HG03571 (cell line): ENCODE results near the gene NUMA1.

Experiments used
- ATAC-seq: cut with Tn5 transposase; IDR thresholded peaks from one replicate; pipeline ENCODE4 v1.9.1; 2021; ENCODE audit not compliant: unreplicated experiment

Gene NUMA1

GRCh38 chr11:72069200-72069599 lies 11.1 kb downstream of the NUMA1 start:
- no peak for ATAC-seq

- ATAC-seq = no peak
These were observed 12.7 kb downstream of the NUMA1 start for GRCh38 chr11:72067676-72068075.

- no peak for ATAC-seq
These were observed 13.1 kb downstream of the NUMA1 start for GRCh38 chr11:72067266-72067665.

GRCh38 chr11:72066855-72067254 lies 13.5 kb downstream of the NUMA1 start:
- no peak for ATAC-seq

- ATAC-seq = no peak
These were observed 18.5 kb downstream of the NUMA1 start for GRCh38 chr11:72061739-72062396.

- ATAC-seq = no peak
These were observed 21.8 kb downstream of the NUMA1 start for GRCh38 chr11:72058416-72059034.

- no peak for ATAC-seq
These were observed 31.4 kb downstream of the NUMA1 start for GRCh38 chr11:72048766-72049460.

GRCh38 chr11:72045849-72046248 lies 34.5 kb downstream of the NUMA1 start:
- ATAC-seq = no peak

- no peak for ATAC-seq
These were observed 38.1 kb downstream of the NUMA1 start for GRCh38 chr11:72042064-72042745.

- no peak for ATAC-seq
These were observed 38.8 kb downstream of the NUMA1 start for GRCh38 chr11:72041364-72042063.

- ATAC-seq = no peak
These were observed 39.6 kb downstream of the NUMA1 start for GRCh38 chr11:72040491-72041363.

GRCh38 chr11:72039856-72040401 lies 40.4 kb downstream of the NUMA1 start:
- ATAC-seq = no peak

- ATAC-seq = no peak
These were observed 41.1 kb downstream of the NUMA1 start for GRCh38 chr11:72039031-72039855.

- no peak for ATAC-seq
These were observed 41.9 kb downstream of the NUMA1 start for GRCh38 chr11:72038491-72038890.

GRCh38 chr11:72037554-72038311 lies 42.6 kb downstream of the NUMA1 start:
- ATAC-seq = no peak

GRCh38 chr11:72036687-72037086 lies 43.7 kb downstream of the NUMA1 start:
- ATAC-seq = no peak

GRCh38 chr11:72030472-72031045 lies 49.8 kb downstream of the NUMA1 start:
- no peak for ATAC-seq

GRCh38 chr11:72026090-72026489 lies 54.3 kb downstream of the NUMA1 start:
- ATAC-seq = no peak
